Prostate gland (tissue), 2 donors: ENCODE measurements around the gene FXR1.

Experiments used
- POLR2A ChIP-seq: fragments of 450-650 bp; IDR thresholded peaks from one replicate; pipeline ENCODE4 v1.6.1; 2016; ENCODE audit warnings: antibody characterized with exemption, mild to moderate bottlenecking
- TF ChIP-seq, protein P1 (sequence below), 4 experiments: fragments of 200-600 bp in 2 of 4; fragments of 450-650 bp in 2 of 4; sonication (generic) in 2 of 4; IDR thresholded peaks; 1 replicate in 3 of 4; 2 replicates in 1 of 4; pipeline ENCODE4 v1.5.1; 2016 to 2019; ENCODE audit warnings: antibody characterized with exemption in 4 of 4, mild to moderate bottlenecking in 2 of 4, moderate library complexity in 2 of 4

DNA sequence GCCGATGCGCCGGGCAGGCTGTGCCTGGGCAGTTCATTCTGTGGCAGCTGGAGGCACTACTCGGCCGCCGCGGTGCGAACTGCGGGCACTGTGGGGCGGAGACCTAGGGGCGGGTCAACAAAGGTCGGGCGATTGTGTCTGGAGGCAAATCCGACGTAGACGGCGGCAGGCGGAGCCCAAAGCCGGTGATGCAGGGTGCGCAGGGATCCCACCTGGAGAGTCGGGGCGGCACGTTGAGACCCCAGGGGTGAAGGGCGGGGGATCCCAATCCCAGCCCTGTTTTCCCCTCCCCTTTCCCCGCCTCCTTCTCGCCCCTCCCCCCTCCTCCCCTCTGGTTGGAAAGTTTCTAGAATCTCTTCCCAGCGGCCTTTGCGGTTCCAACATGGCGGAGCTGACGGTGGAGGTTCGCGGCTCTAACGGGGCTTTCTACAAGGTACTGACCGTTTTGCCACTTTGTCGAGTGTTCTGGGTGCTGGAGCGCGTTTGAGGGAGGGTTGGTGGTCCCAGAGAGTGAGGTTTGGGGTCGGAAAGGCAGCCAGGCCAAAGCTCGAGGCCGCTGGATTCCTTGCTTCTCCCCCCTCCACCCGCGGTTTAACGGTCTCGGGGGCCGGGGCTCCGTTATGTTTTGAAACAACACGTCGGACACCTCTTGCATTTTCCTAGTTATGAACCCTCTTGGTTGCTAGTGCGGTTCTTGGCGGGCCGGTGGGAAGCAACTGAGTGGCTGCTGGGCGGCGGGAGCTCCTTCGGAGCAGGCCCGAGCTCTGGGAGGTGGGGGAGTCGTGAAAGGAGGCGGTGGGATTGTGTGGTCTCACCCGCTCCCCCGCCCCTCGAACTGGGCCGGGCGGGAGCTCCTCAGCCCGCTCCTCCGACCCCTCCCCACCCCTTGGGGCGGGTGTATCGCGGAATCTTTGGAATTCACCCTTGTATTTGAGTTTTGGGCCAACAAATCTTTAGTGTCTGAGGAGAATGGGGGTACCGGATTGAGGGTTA lies at the start of gene FXR1:
- TF ChIP-seq, protein P1, sequence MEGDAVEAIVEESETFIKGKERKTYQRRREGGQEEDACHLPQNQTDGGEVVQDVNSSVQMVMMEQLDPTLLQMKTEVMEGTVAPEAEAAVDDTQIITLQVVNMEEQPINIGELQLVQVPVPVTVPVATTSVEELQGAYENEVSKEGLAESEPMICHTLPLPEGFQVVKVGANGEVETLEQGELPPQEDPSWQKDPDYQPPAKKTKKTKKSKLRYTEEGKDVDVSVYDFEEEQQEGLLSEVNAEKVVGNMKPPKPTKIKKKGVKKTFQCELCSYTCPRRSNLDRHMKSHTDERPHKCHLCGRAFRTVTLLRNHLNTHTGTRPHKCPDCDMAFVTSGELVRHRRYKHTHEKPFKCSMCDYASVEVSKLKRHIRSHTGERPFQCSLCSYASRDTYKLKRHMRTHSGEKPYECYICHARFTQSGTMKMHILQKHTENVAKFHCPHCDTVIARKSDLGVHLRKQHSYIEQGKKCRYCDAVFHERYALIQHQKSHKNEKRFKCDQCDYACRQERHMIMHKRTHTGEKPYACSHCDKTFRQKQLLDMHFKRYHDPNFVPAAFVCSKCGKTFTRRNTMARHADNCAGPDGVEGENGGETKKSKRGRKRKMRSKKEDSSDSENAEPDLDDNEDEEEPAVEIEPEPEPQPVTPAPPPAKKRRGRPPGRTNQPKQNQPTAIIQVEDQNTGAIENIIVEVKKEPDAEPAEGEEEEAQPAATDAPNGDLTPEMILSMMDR (IDR thresholded peaks at IDR 0.05), result peak; percentile 50 to 84 (median 64)
- TF ChIP-seq POLR2A, result peak; percentile 70
